Measurements from ENCODE around the gene ALDH6A1. TPM values are rescaled to one million over a fixed set of nuclear protein-coding genes. Genes with fewer than 3 reads are reported as not detected.

Gene ALDH6A1
- total and polyA plus RNA-seq, 2 of the 8 experiments (the other 6 are each of a cell fraction or from before 2014, with no cell fraction given) = 12.1 to 28.7 TPM

DNA sequence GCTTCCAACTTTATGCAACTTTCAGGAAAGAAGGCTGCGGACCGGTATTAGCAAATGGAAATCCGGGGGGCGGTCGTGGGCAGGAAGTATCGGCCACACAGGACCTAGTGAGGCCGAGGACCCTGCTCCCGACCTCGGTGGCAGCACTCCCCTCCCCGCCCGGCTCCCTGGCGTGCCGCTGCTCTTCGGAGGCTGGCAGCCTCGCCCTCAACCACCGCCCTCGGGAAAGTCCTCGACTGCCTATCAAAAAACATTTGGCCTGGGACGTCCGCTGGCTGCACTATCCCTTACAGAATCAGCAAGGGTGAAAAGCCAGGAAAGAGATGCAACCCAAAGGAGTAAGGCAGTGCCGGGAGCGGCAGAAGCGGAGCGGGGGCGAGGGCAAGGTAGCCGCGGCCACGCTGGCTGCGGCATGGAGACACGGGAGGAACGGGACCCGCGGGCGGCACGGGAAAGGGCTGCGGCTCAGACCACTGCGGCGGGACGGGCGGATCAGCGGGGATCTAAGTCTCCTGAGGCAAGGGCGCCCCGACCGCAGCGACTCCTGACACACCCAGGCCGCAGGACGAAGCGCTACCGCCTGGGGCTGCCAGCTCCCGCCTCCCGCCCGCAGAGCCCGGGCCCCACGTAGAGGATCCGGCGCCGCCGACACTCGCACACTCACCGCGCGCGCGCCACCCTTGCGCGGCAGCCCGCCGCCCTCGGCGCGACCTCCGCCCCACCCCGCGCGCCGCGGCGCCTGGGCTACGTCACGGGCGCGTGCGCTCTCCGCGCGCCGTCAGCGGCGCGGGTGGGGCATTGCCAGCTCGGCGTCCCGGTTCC is 65.5 kb downstream of the ALDH6A1 start, which contains the start of the genes BBOF1 and ENTPD5:
Gene BBOF1, plus strand, starts transcription at position 764 of the 822 bp plus-strand sequence. CDS start 130 bp downstream, outside the sequence.
Gene ENTPD5, minus strand, starts transcription at position 703 of the 822 bp plus-strand sequence. CDS start 31,186 bp downstream, outside the sequence.
- peaks cover 8% of the 10 kb centered on the region; the same call in 1 of the 2 replicates for H3K23me2 ChIP-seq (ENCODE audit: low read depth, low read length)
- no peak within 1 kb of the TSS for H3K27ac ChIP-seq (ENCODE audit: low read depth, low read length)
- no peaks in the 10 kb centered on the region for H3K79me2 ChIP-seq (ENCODE audit: control insufficient read depth in 1 of 2, insufficient read depth in 2 of 2, low read length in 2 of 2)
- peak; percentile 2 to 78 for DNase-seq (ENCODE audit: low read depth in 1 of 2, low spot score in 2 of 2)
- peak within 1 kb of the TSS; percentile 82 to 84 for H3K4me2 ChIP-seq (ENCODE audit: insufficient read depth in 1 of 2, low read depth in 2 of 2, low read length in 2 of 2)
- H3K36me3 ChIP-seq (ENCODE audit: control insufficient read depth in 2 of 4, insufficient read depth in 4 of 4, low read length in 3 of 4) = no peaks in the 10 kb centered on the region
- H3K4me1 ChIP-seq (replicated peaks in 1 of 4; ENCODE audit: control insufficient read depth in 3 of 4, insufficient read depth in 4 of 4, low read length in 3 of 4) = peaks cover 0 to 2% (median 0%) of the 10 kb centered on the region in 4 experiments; a peak in 1 of 7 replicates
- H3K9me3 ChIP-seq (ENCODE audit: insufficient read depth in 2 of 2, low read depth in 1 of 2, low read length in 1 of 2) = no peaks in the 10 kb centered on the region
- H4K20me1 ChIP-seq (replicated peaks in 1 of 2; ENCODE audit: control insufficient read depth in 1 of 2, insufficient read depth in 2 of 2, low read length in 2 of 2) = no peaks in the 10 kb centered on the region
- H2BK120ac ChIP-seq (replicated peaks; ENCODE audit: low read depth, low read length) = no peak within 1 kb of the TSS
- peak within 1 kb of the TSS; percentile 94; the same call in 1 of the 2 replicates for H2AFZ ChIP-seq (ENCODE audit: low read length)
- H3K23ac ChIP-seq (ENCODE audit: insufficient read length) = no peak within 1 kb of the TSS
- H2BK15ac ChIP-seq (ENCODE audit: low read length) = 0 out of 2 replicates have a peak within 1 kb of the TSS, but pooled peaks have one; percentile 61
- POLR2A ChIA-PET (ENCODE audit: partially characterized antibody) = interaction anchor here (1.1 kb wide), 1 partner anchor 69 kb away, joined by 3 read pairs; the partner anchor contains the start of genes COQ6 and FAM161B
- H3K18ac ChIP-seq (ENCODE audit: extremely low read depth, low read length) = no peak within 1 kb of the TSS; the same call in none of the 2 replicates
- CTCF ChIA-PET (ENCODE audit: partially characterized antibody) = interaction anchor here (0.9 kb wide), 2 partner anchors 12 to 20 kb away, joined by 3 read pairs; no protein-coding TSS in a partner anchor
- H3K27me3 ChIP-seq (replicated peaks in 1 of 4; ENCODE audit: control insufficient read depth in 3 of 4, extremely low read depth in 1 of 4, insufficient read depth in 3 of 4, low read length in 3 of 4) = no peaks in the 10 kb centered on the region
- H4K5ac ChIP-seq (ENCODE audit: insufficient read length, low read depth, low read length) = no peak within 1 kb of the TSS
- H3K4ac ChIP-seq (replicated peaks; ENCODE audit: insufficient read length, low read depth, low read length) = no peak within 1 kb of the TSS
- H4K8ac ChIP-seq (ENCODE audit: extremely low read depth, insufficient read depth, low read length) = peak within 1 kb of the TSS; percentile 85
- H4K91ac ChIP-seq (replicated peaks; ENCODE audit: insufficient read length, low read length) = no peak within 1 kb of the TSS
- no peak within 1 kb of the TSS for H2AK5ac ChIP-seq (ENCODE audit: low read depth, low read length)
- WGBS, 2 experiments (ENCODE audit: extremely low coverage in 1 of 2, insufficient coverage in 1 of 2, insufficient read length in 1 of 2, insufficient replicate concordance in 2 of 2, low coverage in 1 of 2, low lambda C conversion rate in 2 of 2, missing lambda C conversion rate in 1 of 2) = 2% methylated on average over 76 of the region's 93 CpGs; no CpG with 5 or more reads in 1 of the 2 experiments
- H2BK5ac ChIP-seq (ENCODE audit: low read depth, low read length) = no peak within 1 kb of the TSS
- H3K4me3 ChIP-seq (ENCODE audit: extremely low read depth in 1 of 4, insufficient read depth in 2 of 4, low read depth in 3 of 4, low read length in 4 of 4) = peak within 1 kb of the TSS; percentile 83 to 94 (median 88)
- H3K56ac ChIP-seq (replicated peaks; ENCODE audit: insufficient read length, low read depth, low read length) = no peak within 1 kb of the TSS
- no peaks in the 10 kb centered on the region for H3K79me1 ChIP-seq (ENCODE audit: low read depth, low read length)
- H3K14ac ChIP-seq (ENCODE audit: insufficient read length) = no peak within 1 kb of the TSS
- peak within 1 kb of the TSS; percentile 19 to 83 (median 57); a peak in 6 of 7 replicates for H3K9ac ChIP-seq (replicated peaks in 1 of 4; ENCODE audit: extremely low read depth in 1 of 4, low read depth in 3 of 4, low read length in 3 of 4)
- H2BK20ac ChIP-seq (ENCODE audit: low read length) = no peak within 1 kb of the TSS
- H2BK12ac ChIP-seq (ENCODE audit: low read depth, low read length) = no peak within 1 kb of the TSS
- no peak for FAIRE-seq
- TF ChIP-seq RNF2 (IDR thresholded peaks at IDR 0.05; ENCODE audit: borderline replicate concordance, low read depth, low read length, missing control alignments, poor library complexity, severe bottlenecking) = no peak
- no peak for TF ChIP-seq RAD21 (IDR thresholded peaks at IDR 0.05 in 1 of 2, conservative IDR thresholded peaks at IDR 0.05 in 1 of 2; ENCODE audit: low read depth in 2 of 2, low read length in 2 of 2)
- peak; percentile 98 for TF ChIP-seq KDM4A (IDR thresholded peaks at IDR 0.05; ENCODE audit: low read depth, low read length, severe bottlenecking)
- TF ChIP-seq TEAD4 (IDR thresholded peaks at IDR 0.05; ENCODE audit: low read depth, low read length) = no peak
- peak in 1 of 2 experiments; percentile 43; a peak in 1 of 3 replicates for TF ChIP-seq POLR2A (IDR thresholded peaks at IDR 0.05; ENCODE audit: control extremely low read depth in 1 of 2, low read depth in 2 of 2, low read length in 2 of 2)
- no peak for TF ChIP-seq CTBP2 (IDR thresholded peaks at IDR 0.05; ENCODE audit: borderline replicate concordance, insufficient read depth, insufficient read length, low read length)
- TF ChIP-seq GTF2F1 (IDR thresholded peaks at IDR 0.05; ENCODE audit: borderline replicate concordance, low read depth, low read length) = no peak
- peak in 1 of 2 experiments; percentile 95; a peak in 2 of 4 replicates for TF ChIP-seq SIN3A (conservative IDR thresholded peaks at IDR 0.05 in 1 of 2, IDR thresholded peaks at IDR 0.05 in 1 of 2; ENCODE audit: low read depth in 1 of 2, low read length in 2 of 2)
- peak; percentile 46; the same call in 1 of the 2 replicates for TF ChIP-seq TAF1 (IDR thresholded peaks at IDR 0.05; ENCODE audit: low read depth, low read length)
- TF ChIP-seq POU5F1 (IDR thresholded peaks at IDR 0.05; ENCODE audit: low read depth, low read length) = no peak
